Measurements from ENCODE around the gene SLC22A3.
"Not testable (repeated sequence)": the region's sequence is repeated elsewhere in the genome, so short reads cannot be mapped to it uniquely, and the experiment has no call there.

The SLC22A3 gene

DNA sequence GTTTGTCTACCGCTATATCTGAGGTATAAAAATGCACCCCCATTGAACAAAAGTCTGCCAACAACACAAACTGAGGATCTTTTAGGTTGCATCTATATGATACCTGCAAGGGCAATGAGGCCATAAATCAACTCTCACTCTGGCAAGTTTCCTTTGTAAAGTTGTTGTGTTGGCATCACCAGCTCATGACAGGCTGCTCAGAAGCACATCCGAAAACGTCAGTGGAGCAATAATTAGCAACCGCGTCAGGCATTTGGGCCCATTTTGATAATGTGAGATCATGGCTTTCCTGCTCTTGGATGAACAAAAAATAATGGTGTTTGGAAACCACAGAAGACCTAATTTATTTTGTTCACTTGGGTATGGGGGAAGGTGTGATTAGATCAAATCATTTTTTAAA lies 12.0 kb upstream of the SLC22A3 start:
- DNase-seq (ENCODE audit: low spot score): no peak

GRCh38 chr6:160337301-160337700 lies 10.9 kb upstream of the SLC22A3 start:
- DNase-seq (ENCODE audit: low spot score): no peak

- DNase-seq (ENCODE audit: low spot score): no peak
Observed at GRCh38 chr6:160337991-160338390, 10.2 kb upstream of the SLC22A3 start.

GRCh38 chr6:160343144-160343543 lies 5.0 kb upstream of the SLC22A3 start:
- no peak for DNase-seq (ENCODE audit: low spot score)

GRCh38 chr6:160344271-160344670 lies 3.9 kb upstream of the SLC22A3 start:
- DNase-seq (ENCODE audit: low spot score): no peak

DNA sequence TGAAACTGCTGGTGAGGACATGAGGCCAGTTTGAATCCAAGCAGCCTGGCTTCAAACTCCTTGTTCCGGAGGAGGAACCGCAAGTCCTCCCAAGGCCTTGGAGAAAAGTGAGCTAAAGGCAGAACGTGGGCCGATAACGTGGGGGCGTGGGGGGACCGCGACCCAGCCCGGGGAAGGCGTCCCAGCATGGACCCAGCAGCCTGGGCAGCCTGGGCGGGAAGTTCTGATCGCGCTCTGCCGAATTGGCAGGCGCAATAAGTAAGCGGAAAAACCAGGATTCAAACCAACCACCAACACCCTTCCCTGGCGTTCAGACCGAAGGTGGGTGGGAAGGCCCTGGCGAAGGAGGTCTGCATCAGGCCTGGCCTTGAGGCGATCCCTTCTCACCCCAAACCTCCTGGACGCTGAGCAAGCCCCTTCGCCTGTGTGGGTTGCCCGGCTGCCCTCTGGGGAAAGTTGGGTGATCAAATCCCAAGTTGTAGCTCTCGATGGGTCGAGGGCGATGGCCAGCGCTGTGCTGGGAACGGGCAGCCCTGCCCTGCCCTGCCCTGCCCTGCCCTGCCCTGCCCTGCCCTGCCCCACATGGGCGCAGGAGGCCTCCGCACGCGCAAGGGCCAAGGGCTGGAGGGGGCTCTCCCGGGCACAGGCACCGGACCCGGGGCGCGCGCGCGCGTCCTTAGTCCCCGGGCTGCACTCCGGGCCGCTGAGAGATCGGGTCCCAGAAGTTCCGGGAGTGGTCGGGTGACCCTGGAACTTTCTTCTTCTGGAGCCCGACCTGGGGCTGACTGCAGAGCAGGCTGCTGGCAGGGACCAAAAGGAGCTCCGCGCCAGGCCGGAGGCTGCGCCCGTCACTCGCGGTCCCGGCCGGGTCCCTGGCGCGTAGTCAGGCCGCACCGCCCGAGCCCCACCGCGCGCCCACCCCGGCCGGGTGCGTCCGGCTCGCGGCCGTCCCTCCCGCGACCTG lies 637 bp upstream of the SLC22A3 start:
- DNase-seq (ENCODE audit: low spot score): no peak

DNA sequence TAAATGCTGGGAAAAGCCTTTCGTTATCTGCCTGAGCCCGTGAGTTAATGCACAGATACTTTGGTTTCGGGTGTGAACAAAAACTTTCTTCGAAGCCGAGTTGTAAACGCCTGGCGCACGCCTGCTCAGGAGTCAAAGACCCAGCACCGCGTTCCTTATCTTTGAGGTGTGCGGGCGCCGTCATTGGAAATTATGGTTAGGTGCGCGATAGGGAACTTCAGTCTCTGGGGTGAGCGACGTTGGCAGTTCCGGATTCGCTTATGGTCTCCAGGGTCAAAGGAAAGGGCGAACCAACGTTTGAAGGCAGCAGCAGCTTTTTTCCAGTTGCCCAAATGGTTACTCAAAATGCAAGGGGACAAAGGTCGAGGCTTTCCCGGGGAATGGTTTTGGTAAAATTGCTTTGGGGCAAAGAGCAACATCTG lies 853 bp downstream of the SLC22A3 start:
- no peak for DNase-seq (ENCODE audit: low spot score)

DNA sequence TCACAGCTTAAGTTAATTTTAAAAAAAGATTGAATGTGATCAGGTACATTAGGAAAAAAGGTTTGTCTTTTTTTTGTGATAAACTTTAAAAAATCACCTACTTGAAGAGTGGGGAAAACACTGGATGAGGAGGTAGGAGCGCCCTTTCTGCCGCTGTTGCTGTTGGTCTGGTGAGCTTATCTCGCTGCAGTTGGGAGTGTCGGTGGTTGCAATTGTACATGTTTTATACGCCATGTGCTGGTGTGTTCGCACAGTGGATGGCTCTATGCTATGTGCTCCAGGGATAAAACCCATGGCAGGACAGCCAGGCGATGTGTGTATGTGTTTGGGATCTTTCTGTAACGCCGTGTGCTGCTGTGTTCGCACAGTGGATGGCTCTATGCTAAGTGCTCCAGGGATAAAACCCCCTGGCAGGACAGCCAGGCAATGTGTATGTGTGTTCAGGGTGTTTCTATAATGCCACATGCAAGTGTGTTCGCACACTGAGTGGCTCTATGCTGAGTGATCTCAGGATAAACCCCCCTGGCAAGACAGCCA lies 1.7 kb downstream of the SLC22A3 start:
- DNase-seq (ENCODE audit: low spot score): no peak

DNA sequence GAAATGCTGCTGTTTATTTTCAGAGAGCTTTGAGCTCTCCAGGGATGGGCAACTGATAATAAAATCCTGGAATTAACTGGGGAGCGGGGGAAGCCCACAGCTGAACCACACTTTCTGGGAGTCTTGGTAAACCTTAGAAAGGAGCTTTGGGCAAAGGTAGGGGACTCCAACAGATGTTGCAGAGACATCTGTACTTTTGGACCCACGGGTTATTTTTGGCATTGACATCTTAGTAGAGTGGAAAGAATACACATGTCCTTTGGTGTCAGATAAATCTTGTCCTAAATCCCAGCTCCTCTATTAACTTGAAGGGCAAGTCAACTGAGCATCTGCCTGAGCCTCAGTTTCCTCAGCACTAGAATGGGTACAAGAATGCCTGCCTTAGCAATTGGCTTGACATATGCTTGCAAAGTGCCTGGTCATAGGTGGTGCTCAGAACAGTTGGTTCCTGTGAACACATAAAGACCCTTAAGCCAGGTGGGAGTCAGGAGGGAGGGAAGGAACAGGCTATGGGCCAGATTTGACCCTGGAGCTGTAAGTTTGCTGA lies 5.8 kb downstream of the SLC22A3 start:
- no peak for DNase-seq (ENCODE audit: low spot score)

GRCh38 chr6:160355001-160355400 lies 6.8 kb downstream of the SLC22A3 start:
- peak; percentile 61 for DNase-seq (ENCODE audit: low spot score)

GRCh38 chr6:160356074-160356744 lies 8.0 kb downstream of the SLC22A3 start:
- DNase-seq (ENCODE audit: low spot score): no peak

DNA sequence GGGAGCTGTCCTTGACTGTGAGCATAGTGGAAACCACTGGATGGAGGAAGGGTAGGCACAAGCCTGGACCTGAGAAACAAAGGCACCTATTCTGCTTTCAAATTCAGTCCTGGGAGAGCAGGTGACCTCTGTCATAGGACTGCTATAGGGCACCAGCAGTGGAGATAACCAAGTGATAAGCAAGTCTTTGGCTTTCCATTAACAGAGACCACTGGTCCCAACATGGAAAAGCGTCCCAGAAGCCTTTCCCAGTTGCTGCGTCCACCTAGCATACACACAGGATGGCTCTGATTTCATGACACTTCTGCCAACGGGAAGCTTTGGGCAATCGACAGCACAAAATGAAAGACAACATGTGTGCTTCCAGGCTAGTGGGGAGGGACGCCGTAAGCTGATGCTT lies 8.9 kb downstream of the SLC22A3 start:
- DNase-seq (ENCODE audit: low spot score): no peak

DNA sequence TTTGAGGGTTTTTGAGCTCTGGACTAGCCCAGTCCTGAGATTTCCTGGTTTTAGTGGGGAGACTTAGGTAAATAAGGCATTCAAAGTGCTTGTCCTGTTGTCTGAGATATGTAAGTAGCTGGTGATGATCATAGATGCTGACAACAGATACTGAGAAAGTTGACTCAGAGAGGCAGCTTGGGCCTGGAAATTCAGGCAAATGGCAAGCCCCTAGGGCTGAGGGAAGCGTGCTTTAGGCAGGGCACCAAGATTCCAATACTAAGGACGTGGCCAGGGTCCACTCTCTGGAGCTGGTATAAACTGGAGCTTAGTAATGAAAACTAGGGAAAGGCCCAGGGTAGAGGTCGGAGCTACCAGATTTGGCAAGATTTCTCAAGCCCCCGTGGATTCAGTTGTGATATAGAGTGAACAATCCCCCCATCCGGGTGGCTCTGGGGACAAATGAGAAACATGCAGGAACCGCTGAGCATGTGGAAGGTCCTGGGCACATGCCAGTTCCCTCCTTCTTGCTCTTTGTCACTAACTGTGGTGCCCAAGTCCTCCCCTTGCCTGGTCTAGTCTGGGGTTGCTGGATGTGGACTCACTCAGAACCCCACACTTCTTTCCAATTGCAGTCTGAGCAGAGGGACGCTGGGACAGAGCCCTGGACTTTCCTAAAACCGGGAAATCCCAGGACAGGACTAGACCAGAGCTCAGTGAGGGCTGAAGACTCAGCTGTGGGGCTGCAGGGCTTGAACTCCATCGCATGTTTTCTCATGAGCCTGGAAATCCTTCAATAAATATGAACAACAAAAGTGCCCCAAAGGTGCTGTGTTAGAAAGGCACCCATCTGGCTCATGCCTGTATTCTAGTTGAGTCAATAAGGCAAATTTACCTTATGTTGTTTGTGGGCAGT lies 10.3 kb downstream of the SLC22A3 start:
- no peak for DNase-seq (ENCODE audit: low spot score)

GRCh38 chr6:160360955-160361354 lies 12.8 kb downstream of the SLC22A3 start:
- no peak for DNase-seq (ENCODE audit: low spot score)

- no peak for DNase-seq (ENCODE audit: low spot score)
Observed at GRCh38 chr6:160362556-160362955, 14.4 kb downstream of the SLC22A3 start.

DNA sequence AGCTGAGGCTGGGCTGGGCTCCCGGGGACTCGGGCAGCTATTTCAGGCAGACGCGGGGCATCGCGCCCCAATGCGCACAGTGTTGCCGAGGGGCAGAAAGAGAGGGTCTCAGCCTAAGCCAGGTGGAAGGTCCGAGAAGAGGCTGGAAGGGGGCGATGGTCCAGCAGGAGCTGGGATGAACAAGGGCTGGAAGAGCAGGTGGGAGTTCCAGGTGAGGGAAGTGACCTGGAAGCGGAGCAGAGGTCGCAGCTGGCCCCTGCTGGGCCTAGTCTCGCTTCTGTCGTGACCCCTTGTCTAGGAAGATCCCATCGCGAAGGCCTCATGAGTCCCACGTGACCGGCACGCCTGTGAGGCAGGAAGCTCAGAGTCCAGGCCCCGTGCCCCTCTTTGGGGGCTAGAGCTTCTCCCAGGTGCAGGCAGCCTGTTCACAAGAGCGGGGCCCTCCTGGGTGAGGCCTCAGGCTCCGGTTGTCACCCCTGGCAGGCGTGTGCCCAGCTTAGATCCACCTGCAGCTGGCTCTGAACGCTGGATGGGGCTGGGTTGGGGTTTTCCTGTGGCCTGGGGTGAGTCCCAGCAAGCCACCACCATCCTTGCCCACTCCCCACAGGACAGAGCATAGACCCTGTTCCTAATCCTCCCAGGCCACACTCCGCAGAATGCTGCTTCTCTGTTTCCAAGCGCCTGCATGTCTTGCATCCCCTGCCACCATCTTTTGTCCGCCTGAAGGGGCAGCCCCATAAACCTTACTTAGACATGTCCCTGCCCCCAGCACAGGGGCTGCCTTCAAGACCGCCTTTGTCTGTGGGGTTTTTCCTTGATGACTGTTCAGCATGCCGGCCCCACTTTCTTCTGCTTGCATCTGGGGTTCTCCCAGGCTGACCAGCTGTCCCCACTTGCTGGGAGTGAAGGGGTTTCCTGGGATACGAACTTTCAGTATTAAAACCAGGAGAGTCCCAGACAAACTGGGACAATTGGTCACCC lies 15.1 kb downstream of the SLC22A3 start:
- DNase-seq (ENCODE audit: low spot score): no peak

GRCh38 chr6:160365117-160365516 lies 16.9 kb downstream of the SLC22A3 start:
- no peak for DNase-seq (ENCODE audit: low spot score)

- DNase-seq (ENCODE audit: low spot score): no peak
Observed at GRCh38 chr6:160367798-160368547, 19.8 kb downstream of the SLC22A3 start.

DNA sequence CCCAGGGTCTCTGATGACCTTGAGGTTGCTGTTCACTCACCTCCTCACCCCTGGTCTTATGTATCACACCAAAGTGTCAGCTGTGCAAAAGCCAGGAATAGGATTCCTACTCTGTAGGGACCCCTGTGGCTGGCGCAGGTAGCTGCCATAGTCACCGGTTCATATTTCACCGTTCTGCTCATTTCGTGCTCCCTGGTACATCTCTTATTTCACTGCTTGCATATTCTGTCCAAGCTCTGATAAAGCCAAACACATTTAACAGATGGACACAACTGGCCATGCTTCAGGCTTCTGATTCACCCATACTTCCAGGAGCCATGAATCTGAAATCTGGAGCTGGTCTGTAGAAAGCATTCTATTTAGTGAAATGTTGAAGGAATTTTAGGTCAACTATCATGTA lies 20.5 kb downstream of the SLC22A3 start:
- no peak for DNase-seq (ENCODE audit: low spot score)

- not testable (repeated sequence) for DNase-seq (ENCODE audit: low spot score)
Observed at GRCh38 chr6:160373601-160374000, 25.4 kb downstream of the SLC22A3 start.

All from kidney capillary endothelial cell (primary cell).